Osteocyte (in vitro differentiated cells): ENCODE data around the gene RALBP1. TPM values are rescaled to one million over a fixed set of nuclear protein-coding genes. Genes with fewer than 3 reads are reported as not detected.
"Not testable (repeated sequence)": the region's sequence is repeated elsewhere in the genome, so short reads cannot be mapped to it uniquely, and the experiment has no call there.

Experiments
- DNase-seq: peaks from one replicate; pipeline ENCODE4 v3.0.0; 2021; ENCODE audit warnings: mixed read lengths; ENCODE audit not compliant: unreplicated experiment; ENCODE audit errors: extremely low spot score
- H3K27ac Mint-ChIP-seq: one replicate; pipeline ENCODE4 v1.8.0; 2021; ENCODE audit warnings: mild to moderate bottlenecking, mixed read lengths; ENCODE audit not compliant: unreplicated experiment
- H3K27me3 Mint-ChIP-seq: one replicate; pipeline ENCODE4 v1.8.0; 2021; ENCODE audit warnings: mixed read lengths; ENCODE audit not compliant: unreplicated experiment
- H3K36me3 Mint-ChIP-seq: one replicate; pipeline ENCODE4 v1.8.0; 2021; ENCODE audit warnings: mixed read lengths; ENCODE audit not compliant: unreplicated experiment
- H3K4me1 Mint-ChIP-seq: one replicate; pipeline ENCODE4 v1.8.0; 2021; ENCODE audit warnings: mixed read lengths; ENCODE audit not compliant: unreplicated experiment
- H3K4me3 Mint-ChIP-seq: one replicate; pipeline ENCODE4 v1.8.0; 2021; ENCODE audit warnings: mild to moderate bottlenecking, moderate library complexity, mixed read lengths; ENCODE audit not compliant: unreplicated experiment
- H3K9me3 Mint-ChIP-seq: one replicate; pipeline ENCODE4 v1.8.0; 2021; ENCODE audit warnings: mixed read lengths; ENCODE audit not compliant: unreplicated experiment
- total RNA-seq: library from RNA; stranded (reverse); gene quantifications from 2 replicates; pipeline ENCODE4 v1.2.1, GENCODE V29; 2021
- TF ChIP-seq, protein P1 (sequence below): fragments of 200-600 bp; sonication (generic); IDR thresholded peaks from 2 replicates; pipeline ENCODE4 v1.5.0; 2021; ENCODE audit warnings: antibody characterized with exemption, mild to moderate bottlenecking, moderate library complexity

The RALBP1 gene
- total RNA-seq, 1 donor from 2014 or later: 50.9 TPM

DNA sequence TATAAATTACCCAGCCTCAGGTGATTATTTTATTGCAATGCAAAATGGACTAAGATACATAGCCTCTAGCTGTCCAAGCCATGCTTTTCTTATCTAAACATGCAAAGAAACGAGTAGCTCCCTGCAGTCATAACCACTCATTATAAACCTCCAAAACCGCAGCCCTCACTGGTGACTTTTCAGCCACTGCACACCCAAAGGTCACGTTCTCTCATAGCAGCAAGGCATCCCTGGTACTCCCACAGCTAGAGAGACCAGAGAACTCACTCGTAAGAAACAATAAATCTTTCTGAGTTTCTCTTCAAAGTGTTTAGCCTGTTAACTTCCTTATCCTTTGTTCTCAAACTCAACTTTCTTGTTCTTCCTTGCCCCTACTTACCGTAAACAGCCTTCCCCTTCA, 28.5 kb upstream of the RALBP1 start:
- no peaks in the 10 kb centered on the region for H3K4me1 Mint-ChIP-seq
- peaks cover 33% of the 10 kb centered on the region for H3K27me3 Mint-ChIP-seq
- H3K9me3 Mint-ChIP-seq: peaks cover 10% of the 10 kb centered on the region
- no peaks in the 10 kb centered on the region for H3K36me3 Mint-ChIP-seq
- H3K4me3 Mint-ChIP-seq: no peak overlapping the region
- TF ChIP-seq, protein P1, sequence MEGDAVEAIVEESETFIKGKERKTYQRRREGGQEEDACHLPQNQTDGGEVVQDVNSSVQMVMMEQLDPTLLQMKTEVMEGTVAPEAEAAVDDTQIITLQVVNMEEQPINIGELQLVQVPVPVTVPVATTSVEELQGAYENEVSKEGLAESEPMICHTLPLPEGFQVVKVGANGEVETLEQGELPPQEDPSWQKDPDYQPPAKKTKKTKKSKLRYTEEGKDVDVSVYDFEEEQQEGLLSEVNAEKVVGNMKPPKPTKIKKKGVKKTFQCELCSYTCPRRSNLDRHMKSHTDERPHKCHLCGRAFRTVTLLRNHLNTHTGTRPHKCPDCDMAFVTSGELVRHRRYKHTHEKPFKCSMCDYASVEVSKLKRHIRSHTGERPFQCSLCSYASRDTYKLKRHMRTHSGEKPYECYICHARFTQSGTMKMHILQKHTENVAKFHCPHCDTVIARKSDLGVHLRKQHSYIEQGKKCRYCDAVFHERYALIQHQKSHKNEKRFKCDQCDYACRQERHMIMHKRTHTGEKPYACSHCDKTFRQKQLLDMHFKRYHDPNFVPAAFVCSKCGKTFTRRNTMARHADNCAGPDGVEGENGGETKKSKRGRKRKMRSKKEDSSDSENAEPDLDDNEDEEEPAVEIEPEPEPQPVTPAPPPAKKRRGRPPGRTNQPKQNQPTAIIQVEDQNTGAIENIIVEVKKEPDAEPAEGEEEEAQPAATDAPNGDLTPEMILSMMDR: no peak
- H3K27ac Mint-ChIP-seq: no peak overlapping the region
- DNase-seq: no peak

DNA sequence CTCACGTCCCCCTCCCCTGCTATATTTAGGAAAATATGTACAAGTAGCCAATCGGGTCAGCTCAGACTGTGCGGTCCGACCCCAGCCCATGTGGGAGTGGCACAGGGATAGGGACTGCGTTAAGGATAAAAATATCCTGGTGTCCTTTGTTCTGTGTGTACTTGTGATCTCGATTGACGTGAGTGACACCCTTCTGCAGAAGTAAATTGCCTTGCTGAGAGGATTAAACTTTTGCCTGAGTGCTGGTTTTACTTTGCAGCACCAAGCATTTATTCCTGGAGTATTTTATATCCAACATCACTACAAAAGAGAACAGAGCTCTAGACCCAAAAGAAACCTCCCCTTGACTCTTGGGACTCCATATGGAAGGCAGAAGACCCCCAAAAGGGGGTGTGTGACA, 28.0 kb upstream of the RALBP1 start:
- Mint-ChIP-seq H3K27ac (no peak overlapping the region), H3K27me3 (peaks cover 32% of the 10 kb centered on the region), H3K9me3 (peaks cover 10% of the 10 kb centered on the region), H3K4me3 (no peak overlapping the region), H3K36me3 (no peaks in the 10 kb centered on the region), H3K4me1 (no peaks in the 10 kb centered on the region)
- no peak for DNase-seq
- TF ChIP-seq, protein P1: no peak

GRCh38 chr18:9449600-9450414, 25.5 kb upstream of the RALBP1 start:
- no peak overlapping the region for H3K4me3 Mint-ChIP-seq
- H3K9me3 Mint-ChIP-seq: peaks cover 10% of the 10 kb centered on the region
- TF ChIP-seq, protein P1: no peak
- H3K36me3 Mint-ChIP-seq: no peaks in the 10 kb centered on the region
- H3K27me3 Mint-ChIP-seq: peaks cover 39% of the 10 kb centered on the region
- H3K4me1 Mint-ChIP-seq: no peaks in the 10 kb centered on the region
- no peak for DNase-seq
- H3K27ac Mint-ChIP-seq: no peak overlapping the region

DNA sequence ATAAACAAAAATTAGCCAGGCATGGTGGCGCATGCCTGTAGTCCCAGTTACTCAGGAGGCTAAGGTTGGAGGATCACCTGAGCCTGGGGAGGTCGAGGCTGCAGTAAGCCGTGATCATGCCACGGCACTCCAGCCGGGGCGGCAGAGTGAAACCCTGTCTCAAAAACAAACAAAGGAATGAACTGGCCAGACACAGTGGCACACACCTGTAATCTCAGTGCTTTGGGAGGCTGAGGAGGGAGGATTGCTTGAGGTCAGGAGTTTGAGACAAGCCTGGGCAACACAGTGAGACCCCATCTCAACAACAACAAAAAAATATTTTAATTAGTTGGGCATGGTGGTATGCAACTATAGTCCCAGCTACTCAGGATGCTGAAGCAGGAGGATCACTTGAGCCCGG, 24.4 kb upstream of the RALBP1 start:
- not testable (repeated sequence) for H3K4me1 Mint-ChIP-seq, DNase-seq, H3K4me3 Mint-ChIP-seq, H3K36me3 Mint-ChIP-seq, H3K27ac Mint-ChIP-seq
- peaks cover 35% of the 10 kb centered on the region for H3K27me3 Mint-ChIP-seq
- peaks cover 10% of the 10 kb centered on the region for H3K9me3 Mint-ChIP-seq

DNA sequence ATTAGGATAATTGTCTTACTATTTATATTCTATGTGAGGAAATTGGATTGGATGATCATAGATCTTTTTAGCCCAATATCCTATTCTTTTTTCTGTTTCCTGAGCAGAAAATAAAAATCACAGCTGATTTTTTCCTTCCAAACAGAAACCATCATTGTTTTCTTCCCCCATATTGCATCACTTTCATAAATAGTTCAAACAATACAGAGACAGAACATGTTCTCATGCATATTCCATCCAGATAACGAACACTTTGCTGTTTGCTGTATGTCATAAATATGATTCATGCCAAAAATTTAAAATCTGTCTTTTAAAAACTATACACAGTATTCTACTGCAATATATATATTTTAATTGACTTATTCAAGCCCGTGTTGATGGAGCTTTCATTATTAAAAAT, 22.0 kb upstream of the RALBP1 start:
- Mint-ChIP-seq H3K4me1 (no peaks in the 10 kb centered on the region), H3K36me3 (no peaks in the 10 kb centered on the region), H3K27ac (no peak overlapping the region), H3K4me3 (no peak overlapping the region), H3K27me3 (peaks cover 33% of the 10 kb centered on the region), H3K9me3 (peaks cover 10% of the 10 kb centered on the region)
- TF ChIP-seq, protein P1: no peak
- no peak for DNase-seq
